Activated CD8-positive, alpha-beta memory T cell treated with anti-CD3 and anti-CD28 coated beads, Interleukin-2, amount 50 U/mL, for 24 hours (primary cell): ENCODE results near the gene CAPN1.
"Not testable (repeated sequence)": the region's sequence is repeated elsewhere in the genome, so short reads cannot be mapped to it uniquely, and the experiment has no call there.

Experiments used
- DNase-seq: peaks from one replicate; pipeline ENCODE4 v3.0.0-alpha.2; 2020; ENCODE audit errors: extremely low read depth

CAPN1 gene

GRCh38 chr11:65159012-65159411 is 22.7 kb upstream of the CAPN1 start:
- DNase-seq = no peak

GRCh38 chr11:65160643-65161042 is 21.1 kb upstream of the CAPN1 start:
- DNase-seq = no peak

- DNase-seq = no peak
These were observed 18.0 kb upstream of the CAPN1 start for GRCh38 chr11:65163684-65164083.

GRCh38 chr11:65165410-65166317 is 16.1 kb upstream of the CAPN1 start:
- no peak for DNase-seq

- DNase-seq = no peak
These were observed 14.8 kb upstream of the CAPN1 start for GRCh38 chr11:65166893-65167292.

- DNase-seq = no peak
These were observed 14.1 kb upstream of the CAPN1 start for GRCh38 chr11:65167656-65168055.

- no peak for DNase-seq
These were observed 12.5 kb upstream of the CAPN1 start for GRCh38 chr11:65169164-65169641.

GRCh38 chr11:65170058-65170534 is 11.6 kb upstream of the CAPN1 start, which contains the start of gene SPDYC:
SPDYC (plus strand) TSS chr11:65170233; CDS start chr11:65171358, 1,125 bp downstream.
- no peak for DNase-seq

- DNase-seq = no peak
These were observed 9.1 kb upstream of the CAPN1 start for GRCh38 chr11:65172600-65172999.

GRCh38 chr11:65174571-65175010 is 7.1 kb upstream of the CAPN1 start:
- not testable (repeated sequence) for DNase-seq

- no peak for DNase-seq
These were observed 705 bp upstream of the CAPN1 start for GRCh38 chr11:65180877-65181568.

- DNase-seq = no peak
These were observed 786 bp downstream of the CAPN1 start for GRCh38 chr11:65182258-65183170.

GRCh38 chr11:65183201-65183891 is 1.6 kb downstream of the CAPN1 start:
- no peak for DNase-seq

- DNase-seq = no peak
These were observed 2.4 kb downstream of the CAPN1 start for GRCh38 chr11:65184146-65184545.

- DNase-seq = no peak
These were observed 3.4 kb downstream of the CAPN1 start for GRCh38 chr11:65185171-65185570.

GRCh38 chr11:65185869-65186341 is 4.2 kb downstream of the CAPN1 start:
- DNase-seq = no peak

GRCh38 chr11:65186701-65187100 is 5.0 kb downstream of the CAPN1 start:
- DNase-seq = no peak

GRCh38 chr11:65187146-65187675 is 5.5 kb downstream of the CAPN1 start:
- DNase-seq = no peak

GRCh38 chr11:65187971-65188461 is 6.3 kb downstream of the CAPN1 start:
- no peak for DNase-seq

- DNase-seq = no peak
These were observed 6.8 kb downstream of the CAPN1 start for GRCh38 chr11:65188486-65188885.
